Cardiac muscle cell (in vitro differentiated cells and primary cell): ENCODE measurements around the gene RAX2. TPM values are rescaled to one million over a fixed set of nuclear protein-coding genes. Genes with fewer than 3 reads are reported as not detected.
"Not testable (repeated sequence)": the region's sequence is repeated elsewhere in the genome, so short reads cannot be mapped to it uniquely, and the experiment has no call there.

Source experiments
- DNase-seq, 2 donors: peaks; one replicate each; pipeline versions ENCODE4 v3.0.0 to v3.0.0-alpha.2; 2010 to 2017; ENCODE audit warnings: low read depth in 1 of 2, low spot score in 1 of 2
- H3K27ac ChIP-seq: fragments of 200-600 bp; sonication (generic); 2 replicates; pipeline ENCODE4 v1.5.1; 2016
- H3K27me3 ChIP-seq: fragments of 200-600 bp; sonication (generic); 2 replicates; pipeline ENCODE4 v1.6.0; 2016; ENCODE audit warnings: control low read depth
- H3K36me3 ChIP-seq: fragments of 200-600 bp; sonication (generic); 2 replicates; pipeline ENCODE4 v1.5.1; 2016; ENCODE audit warnings: control low read depth
- H3K4me1 ChIP-seq: fragments of 200-600 bp; sonication (generic); 2 replicates; pipeline ENCODE4 v1.8.1; 2017; ENCODE audit warnings: low read depth, mild to moderate bottlenecking, mixed run types
- H3K4me3 ChIP-seq: fragments of 200-600 bp; sonication (generic); 2 replicates; pipeline ENCODE4 v1.5.1; 2016; ENCODE audit warnings: mild to moderate bottlenecking
- H3K9me3 ChIP-seq: fragments of 200-600 bp; sonication (generic); 2 replicates; pipeline ENCODE4 v1.5.1; 2017; ENCODE audit warnings: low read depth, mild to moderate bottlenecking, control low read depth
- CTCF ChIP-seq: IDR thresholded peaks from 2 replicates; pipeline ENCODE4 v1.5.1; 2012; ENCODE audit warnings: low read depth, mild to moderate bottlenecking, low read length
- polyA plus RNA-seq: library from polyadenylated mRNA; unstranded; fragments of >200 nt; fragmentation: Nextera tagmentation; extraction: Ambion mirVana; gene quantifications from 2 replicates; pipeline ENCODE4 v1.2.1, GENCODE V29; 2016
- total RNA-seq: library from RNA; depleted of rRNA; stranded (reverse); fragments of >200 nt; gene quantifications from 2 replicates; pipeline ENCODE4 v1.2.3, GENCODE V29; 2016

RAX2 gene
- total and polyA plus RNA-seq, 2 experiments from 2014 or later, result not detected

- no peak overlapping the region for H3K27ac ChIP-seq
- H3K4me1 ChIP-seq, result no peaks in the 10 kb centered on the region
- no peaks in the 10 kb centered on the region for H3K36me3 ChIP-seq
- no peaks in the 10 kb centered on the region for H3K9me3 ChIP-seq
- H3K4me3 ChIP-seq, result no peak overlapping the region
- no peak for DNase-seq
- TF ChIP-seq CTCF, result no peak
- H3K27me3 ChIP-seq, result no peaks in the 10 kb centered on the region
These were observed 2.5 kb downstream of the RAX2 start for GRCh38 chr19:3769494-3769893.

GRCh38 chr19:3768748-3769099 lies 3.3 kb downstream of the RAX2 start:
- no peak for TF ChIP-seq CTCF

GRCh38 chr19:3768015-3768747 lies 3.8 kb downstream of the RAX2 start:
- DNase-seq, result no peak
- TF ChIP-seq CTCF, result no peak
- Histone ChIP-seq H3K27ac (no peak overlapping the region), H3K36me3 (no peaks in the 10 kb centered on the region), H3K4me3 (no peak overlapping the region), H3K9me3 (no peaks in the 10 kb centered on the region), H3K27me3 (no peaks in the 10 kb centered on the region), H3K4me1 (no peaks in the 10 kb centered on the region)

More at GRCh38 chr19:3768748-3769099, 3.3 kb downstream of the RAX2 start:
- Histone ChIP-seq H3K27me3 (no peaks in the 10 kb centered on the region), H3K4me1 (no peaks in the 10 kb centered on the region), H3K36me3 (no peaks in the 10 kb centered on the region), H3K9me3 (no peaks in the 10 kb centered on the region), H3K27ac (no peak overlapping the region), H3K4me3 (no peak overlapping the region)
- DNase-seq, result no peak

- Histone ChIP-seq H3K4me3 (no peak overlapping the region), H3K4me1 (no peaks in the 10 kb centered on the region), H3K27ac (no peak overlapping the region), H3K9me3 (no peaks in the 10 kb centered on the region), H3K36me3 (no peaks in the 10 kb centered on the region), H3K27me3 (peaks cover 3% of the 10 kb centered on the region)
- no peak for TF ChIP-seq CTCF
- DNase-seq, result no peak
These were observed 5.0 kb downstream of the RAX2 start for GRCh38 chr19:3767050-3767449.

GRCh38 chr19:3766520-3766919 lies 5.5 kb downstream of the RAX2 start:
- no peaks in the 10 kb centered on the region for H3K36me3 ChIP-seq
- DNase-seq, result no peak
- no peak overlapping the region for H3K27ac ChIP-seq
- H3K27me3 ChIP-seq, result peaks cover 3% of the 10 kb centered on the region
- H3K9me3 ChIP-seq, result no peaks in the 10 kb centered on the region
- no peaks in the 10 kb centered on the region for H3K4me1 ChIP-seq
- no peak overlapping the region for H3K4me3 ChIP-seq
- TF ChIP-seq CTCF, result no peak

GRCh38 chr19:3765757-3766156 lies 6.3 kb downstream of the RAX2 start:
- not testable (repeated sequence) for H3K4me3 ChIP-seq, H3K36me3 ChIP-seq, DNase-seq, H3K27me3 ChIP-seq, H3K9me3 ChIP-seq, H3K27ac ChIP-seq, H3K4me1 ChIP-seq
